ENCODE results near the gene PMEPA1.

The PMEPA1 gene

GRCh38 chr20:57600320-57601210, 109.2 kb downstream of the PMEPA1 start:
- DNase-seq: no peak

- no peak for DNase-seq
These were observed 111.3 kb downstream of the PMEPA1 start for GRCh38 chr20:57598491-57598890.
